ENCODE measurements around the gene NTS.

Gene NTS

GRCh38 chr12:85874031-85874461 is at the start of gene NTS:
NTS (plus strand) TSS chr12:85874295; CDS start chr12:85874404, 109 bp downstream.
- no peaks in the 10 kb centered on the region for H3K36me3 ChIP-seq (ENCODE audit: insufficient read depth)
- no peak within 1 kb of the TSS for H2AFZ ChIP-seq (ENCODE audit: low read depth)
- no peak within 1 kb of the TSS for H3K9ac ChIP-seq
- H3K4me2 ChIP-seq, result no peak within 1 kb of the TSS
- H3K27me3 ChIP-seq (ENCODE audit: insufficient read depth, low read depth), result no peaks in the 10 kb centered on the region
- no peak within 1 kb of the TSS for H3K27ac ChIP-seq
- H3K4me3 ChIP-seq (IDR thresholded peaks at IDR 0.05; ENCODE audit: insufficient read depth, low read depth, low read length), result no peak within 1 kb of the TSS
- H4K20me1 ChIP-seq (ENCODE audit: insufficient read depth), result no peaks in the 10 kb centered on the region
- no peak for TF ChIP-seq CTCF (conservative IDR thresholded peaks at IDR 0.05; ENCODE audit: low read depth, low read length)
- no peaks in the 10 kb centered on the region for H3K79me2 ChIP-seq (ENCODE audit: insufficient read depth, low read depth)
- H3K4me1 ChIP-seq (ENCODE audit: low read depth, poor library complexity, severe bottlenecking), result no peaks in the 10 kb centered on the region

- TF ChIP-seq CTCF (conservative IDR thresholded peaks at IDR 0.05; ENCODE audit: low read depth, low read length), result no peak
- H3K36me3 ChIP-seq (ENCODE audit: insufficient read depth), result no peaks in the 10 kb centered on the region
- no peaks in the 10 kb centered on the region for H3K79me2 ChIP-seq (ENCODE audit: insufficient read depth, low read depth)
- no peaks in the 10 kb centered on the region for H3K27me3 ChIP-seq (ENCODE audit: insufficient read depth, low read depth)
- no peak overlapping the region for H3K27ac ChIP-seq
- H3K4me2 ChIP-seq, result no peak overlapping the region
- H3K9ac ChIP-seq, result no peak overlapping the region
- H3K4me1 ChIP-seq (ENCODE audit: low read depth, poor library complexity, severe bottlenecking), result no peaks in the 10 kb centered on the region
- H4K20me1 ChIP-seq (ENCODE audit: insufficient read depth), result no peaks in the 10 kb centered on the region
- H3K4me3 ChIP-seq (IDR thresholded peaks at IDR 0.05; ENCODE audit: insufficient read depth, low read depth, low read length), result no peak overlapping the region
- no peak overlapping the region for H2AFZ ChIP-seq (ENCODE audit: low read depth)
These were observed 48.3 kb upstream of the NTS start for GRCh38 chr12:85825746-85826145.

GRCh38 chr12:85828576-85828975 is 45.5 kb upstream of the NTS start:
- H2AFZ ChIP-seq (ENCODE audit: low read depth), result no peak overlapping the region
- H4K20me1 ChIP-seq (ENCODE audit: insufficient read depth), result no peaks in the 10 kb centered on the region
- H3K36me3 ChIP-seq (ENCODE audit: insufficient read depth), result no peaks in the 10 kb centered on the region
- H3K4me3 ChIP-seq (IDR thresholded peaks at IDR 0.05; ENCODE audit: insufficient read depth, low read depth, low read length), result no peak overlapping the region
- no peak overlapping the region for H3K9ac ChIP-seq
- H3K27ac ChIP-seq, result no peak overlapping the region
- H3K27me3 ChIP-seq (ENCODE audit: insufficient read depth, low read depth), result no peaks in the 10 kb centered on the region
- no peaks in the 10 kb centered on the region for H3K4me1 ChIP-seq (ENCODE audit: low read depth, poor library complexity, severe bottlenecking)
- H3K79me2 ChIP-seq (ENCODE audit: insufficient read depth, low read depth), result no peaks in the 10 kb centered on the region
- no peak overlapping the region for H3K4me2 ChIP-seq
- TF ChIP-seq CTCF (conservative IDR thresholded peaks at IDR 0.05; ENCODE audit: low read depth, low read length), result no peak

GRCh38 chr12:85829391-85829790 is 44.7 kb upstream of the NTS start:
- H3K4me2 ChIP-seq, result no peak overlapping the region
- no peak overlapping the region for H2AFZ ChIP-seq (ENCODE audit: low read depth)
- H3K27me3 ChIP-seq (ENCODE audit: insufficient read depth, low read depth), result no peaks in the 10 kb centered on the region
- H4K20me1 ChIP-seq (ENCODE audit: insufficient read depth), result no peaks in the 10 kb centered on the region
- TF ChIP-seq CTCF (conservative IDR thresholded peaks at IDR 0.05; ENCODE audit: low read depth, low read length), result no peak
- no peak overlapping the region for H3K4me3 ChIP-seq (IDR thresholded peaks at IDR 0.05; ENCODE audit: insufficient read depth, low read depth, low read length)
- no peaks in the 10 kb centered on the region for H3K4me1 ChIP-seq (ENCODE audit: low read depth, poor library complexity, severe bottlenecking)
- no peak overlapping the region for H3K27ac ChIP-seq
- no peaks in the 10 kb centered on the region for H3K79me2 ChIP-seq (ENCODE audit: insufficient read depth, low read depth)
- H3K36me3 ChIP-seq (ENCODE audit: insufficient read depth), result no peaks in the 10 kb centered on the region
- no peak overlapping the region for H3K9ac ChIP-seq

Measured in KMS-11 (cell line).